ENCODE measurements around the gene NEU3.
"Not testable (repeated sequence)": the region's sequence is repeated elsewhere in the genome, so short reads cannot be mapped to it uniquely, and the experiment has no call there.

NEU3 gene

GRCh38 chr11:75031224-75031753 is 42.6 kb downstream of the NEU3 start:
- DNase-seq (ENCODE audit: low spot score), result no peak

- peak; percentile 37 for DNase-seq (ENCODE audit: low spot score)
Measured at GRCh38 chr11:75031771-75032549, 43.2 kb downstream of the NEU3 start.

GRCh38 chr11:75032550-75032935 is 43.8 kb downstream of the NEU3 start:
- no peak for DNase-seq (ENCODE audit: low spot score)

- no peak for DNase-seq (ENCODE audit: low spot score)
Measured at GRCh38 chr11:75033916-75034315, 45.2 kb downstream of the NEU3 start.

- DNase-seq (ENCODE audit: low spot score), result no peak
Measured at GRCh38 chr11:75035256-75035655, 46.5 kb downstream of the NEU3 start.

- no peak for DNase-seq (ENCODE audit: low spot score)
Measured at GRCh38 chr11:75035911-75036565, 47.3 kb downstream of the NEU3 start.

- no peak for DNase-seq (ENCODE audit: low spot score)
Measured at GRCh38 chr11:75040167-75040770, 51.5 kb downstream of the NEU3 start.

- no peak for DNase-seq (ENCODE audit: low spot score)
Measured at GRCh38 chr11:75041263-75041662, 52.5 kb downstream of the NEU3 start.

GRCh38 chr11:75041821-75042220 is 53.1 kb downstream of the NEU3 start:
- not testable (repeated sequence) for DNase-seq (ENCODE audit: low spot score)

- DNase-seq (ENCODE audit: low spot score), result not testable (repeated sequence)
Measured at GRCh38 chr11:75044381-75045170, 55.8 kb downstream of the NEU3 start.

GRCh38 chr11:75046668-75047067 is 57.9 kb downstream of the NEU3 start:
- not testable (repeated sequence) for DNase-seq (ENCODE audit: low spot score)

- no peak for DNase-seq (ENCODE audit: low spot score)
Measured at GRCh38 chr11:75047191-75047590, 58.5 kb downstream of the NEU3 start.

GRCh38 chr11:75049501-75050266 is 61.0 kb downstream of the NEU3 start:
- not testable (repeated sequence) for DNase-seq (ENCODE audit: low spot score)

- DNase-seq (ENCODE audit: low spot score), result no peak
Measured at GRCh38 chr11:75050516-75050915, 61.8 kb downstream of the NEU3 start.

- no peak for DNase-seq (ENCODE audit: low spot score)
Measured at GRCh38 chr11:75051043-75051442, 62.3 kb downstream of the NEU3 start.

- DNase-seq (ENCODE audit: low spot score), result no peak
Measured at GRCh38 chr11:75052457-75052856, 63.7 kb downstream of the NEU3 start.

GRCh38 chr11:75055511-75055910 is 66.8 kb downstream of the NEU3 start:
- DNase-seq (ENCODE audit: low spot score), result no peak

- DNase-seq (ENCODE audit: low spot score), result no peak
Measured at GRCh38 chr11:75056814-75057213, 68.1 kb downstream of the NEU3 start.

GRCh38 chr11:75059299-75059698 is 70.6 kb downstream of the NEU3 start:
- DNase-seq (ENCODE audit: low spot score), result no peak

- DNase-seq (ENCODE audit: low spot score), result no peak
Measured at GRCh38 chr11:75063741-75064314, 75.1 kb downstream of the NEU3 start.

- no peak for DNase-seq (ENCODE audit: low spot score)
Measured at GRCh38 chr11:75066061-75066460, 77.3 kb downstream of the NEU3 start.

All from CD4-positive, alpha-beta T cell treated with Interleukin-15 for 4 hours (primary cell).